ENCODE data around the gene DGKI. TPM values are rescaled to one million over a fixed set of nuclear protein-coding genes. Genes with fewer than 3 reads are reported as not detected.

DGKI gene
- total and polyA plus RNA-seq, 2 of the 13 experiments (the other 11 are each of a cell fraction or from before 2014, with no cell fraction given): 0.09 to 0.17 TPM

GRCh38 chr7:137434946-137435345 lies 411.8 kb downstream of the DGKI start:
- DNase-seq (ENCODE audit: low spot score) (no peak), FAIRE-seq (no peak), ATAC-seq (no peak)
- CTCF ChIA-PET (ENCODE audit: low intra/inter-chr PET ratio, low total read pairs): no interaction called here
- no peak overlapping the region for H3K4me3 ChIP-seq (replicated peaks in 1 of 3; ENCODE audit: insufficient read depth in 1 of 3, low read depth in 2 of 3, low read length in 3 of 3)
- H3K4me1 ChIP-seq (ENCODE audit: insufficient read depth, low read length): no peaks in the 10 kb centered on the region
- no peaks in the 10 kb centered on the region for H3K79me2 ChIP-seq (ENCODE audit: insufficient read depth, low read length)
- intact Hi-C loops (cut with micrococcal nuclease; ENCODE audit: unreplicated experiment) (no loop called here), in situ Hi-C loops (cut with HindIII; ENCODE audit: extremely low pct_ligation_motif_present, low pct_unique_long_range_greater_than_20kb) (no loop called here)
- no peak overlapping the region for H3K27ac ChIP-seq (ENCODE audit: extremely low read length, insufficient read depth, low read length)
- H2AFZ ChIP-seq (ENCODE audit: low read length): no peak overlapping the region
- H3K4me2 ChIP-seq (ENCODE audit: low read depth, low read length): no peak overlapping the region
- no peaks in the 10 kb centered on the region for H4K20me1 ChIP-seq (ENCODE audit: insufficient read depth, low read length)
- no peaks in the 10 kb centered on the region for H3K9me3 ChIP-seq (ENCODE audit: low read length)
- POLR2A ChIA-PET: no interaction called here
- no peak overlapping the region for H3K9ac ChIP-seq (ENCODE audit: insufficient read depth, low read depth, low read length)
- no TSS peak for BruUV-seq (replicated peaks)
- H3K36me3 ChIP-seq (replicated peaks in 1 of 2; ENCODE audit: control insufficient read depth in 1 of 2, insufficient read depth in 2 of 2, low read length in 2 of 2): no peaks in the 10 kb centered on the region
- no peaks in the 10 kb centered on the region; a peak in 1 of 5 replicates for H3K27me3 ChIP-seq (ENCODE audit: control insufficient read depth in 1 of 2, insufficient read depth in 2 of 2, low read length in 2 of 2)
- TF ChIP-seq, protein P1, sequence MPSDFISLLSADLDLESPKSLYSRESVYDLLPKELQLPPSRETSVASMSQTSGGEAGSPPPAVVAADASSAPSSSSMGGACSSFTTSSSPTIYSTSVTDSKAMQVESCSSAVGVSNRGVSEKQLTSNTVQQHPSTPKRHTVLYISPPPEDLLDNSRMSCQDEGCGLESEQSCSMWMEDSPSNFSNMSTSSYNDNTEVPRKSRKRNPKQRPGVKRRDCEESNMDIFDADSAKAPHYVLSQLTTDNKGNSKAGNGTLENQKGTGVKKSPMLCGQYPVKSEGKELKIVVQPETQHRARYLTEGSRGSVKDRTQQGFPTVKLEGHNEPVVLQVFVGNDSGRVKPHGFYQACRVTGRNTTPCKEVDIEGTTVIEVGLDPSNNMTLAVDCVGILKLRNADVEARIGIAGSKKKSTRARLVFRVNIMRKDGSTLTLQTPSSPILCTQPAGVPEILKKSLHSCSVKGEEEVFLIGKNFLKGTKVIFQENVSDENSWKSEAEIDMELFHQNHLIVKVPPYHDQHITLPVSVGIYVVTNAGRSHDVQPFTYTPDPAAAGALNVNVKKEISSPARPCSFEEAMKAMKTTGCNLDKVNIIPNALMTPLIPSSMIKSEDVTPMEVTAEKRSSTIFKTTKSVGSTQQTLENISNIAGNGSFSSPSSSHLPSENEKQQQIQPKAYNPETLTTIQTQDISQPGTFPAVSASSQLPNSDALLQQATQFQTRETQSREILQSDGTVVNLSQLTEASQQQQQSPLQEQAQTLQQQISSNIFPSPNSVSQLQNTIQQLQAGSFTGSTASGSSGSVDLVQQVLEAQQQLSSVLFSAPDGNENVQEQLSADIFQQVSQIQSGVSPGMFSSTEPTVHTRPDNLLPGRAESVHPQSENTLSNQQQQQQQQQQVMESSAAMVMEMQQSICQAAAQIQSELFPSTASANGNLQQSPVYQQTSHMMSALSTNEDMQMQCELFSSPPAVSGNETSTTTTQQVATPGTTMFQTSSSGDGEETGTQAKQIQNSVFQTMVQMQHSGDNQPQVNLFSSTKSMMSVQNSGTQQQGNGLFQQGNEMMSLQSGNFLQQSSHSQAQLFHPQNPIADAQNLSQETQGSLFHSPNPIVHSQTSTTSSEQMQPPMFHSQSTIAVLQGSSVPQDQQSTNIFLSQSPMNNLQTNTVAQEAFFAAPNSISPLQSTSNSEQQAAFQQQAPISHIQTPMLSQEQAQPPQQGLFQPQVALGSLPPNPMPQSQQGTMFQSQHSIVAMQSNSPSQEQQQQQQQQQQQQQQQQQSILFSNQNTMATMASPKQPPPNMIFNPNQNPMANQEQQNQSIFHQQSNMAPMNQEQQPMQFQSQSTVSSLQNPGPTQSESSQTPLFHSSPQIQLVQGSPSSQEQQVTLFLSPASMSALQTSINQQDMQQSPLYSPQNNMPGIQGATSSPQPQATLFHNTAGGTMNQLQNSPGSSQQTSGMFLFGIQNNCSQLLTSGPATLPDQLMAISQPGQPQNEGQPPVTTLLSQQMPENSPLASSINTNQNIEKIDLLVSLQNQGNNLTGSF (CRISPR knock-in tag; IDR thresholded peaks at IDR 0.05): no peak
- TF ChIP-seq PRMT3 (CRISPR knock-in tag; IDR thresholded peaks at IDR 0.05; ENCODE audit: borderline replicate concordance, low read depth): no peak
- TF ChIP-seq ZNF605 (CRISPR knock-in tag; IDR thresholded peaks at IDR 0.05): no peak
- TF ChIP-seq POGZ (CRISPR knock-in tag; IDR thresholded peaks at IDR 0.05): no peak
- TF ChIP-seq NFRKB (IDR thresholded peaks at IDR 0.05): no peak
- TF ChIP-seq KAT8 (CRISPR knock-in tag; IDR thresholded peaks at IDR 0.05): no peak
- no peak for TF ChIP-seq ZNF781 (CRISPR knock-in tag; IDR thresholded peaks at IDR 0.05; ENCODE audit: borderline replicate concordance, not compliant biosample characterization)
